K562 (cell line): ENCODE data around the gene ZNF668. TPM values are rescaled to one million over a fixed set of nuclear protein-coding genes. Genes with fewer than 3 reads are reported as not detected.

Experiments used
- ATAC-seq: fragments of 200-7000 bp; cut with Tn5 transposase; 3 replicates; pipeline ENCODE4 v1.9.1; 2020; ENCODE audit warnings: moderate library complexity
- BruUV-seq: library from RNA; stranded (reverse); fragments of 400-500 nt; replicated peaks from 2 replicates; lab custom pipeline; 2021; lab: Mats Ljungman, UMichigan
- CTCF ChIA-PET: fragments of 300-600 bp; formaldehyde crosslinking; extraction: SDS; loops from one replicate; lab custom pipeline; 2021; ENCODE audit warnings: low intra/inter-chr PET ratio; lab: Yijun Ruan, JAX
- POLR2A ChIA-PET: fragments of 300-600, 350-650 bp; sonication (Branson Sonifier 250); formaldehyde crosslinking; extraction: SDS; loops from one replicate; lab custom pipeline; 2021; ENCODE audit warnings: antibody characterized with exemption, inconsistent platforms; lab: Yijun Ruan, JAX
- DNase-seq, 4 experiments: peaks; one replicate each; pipeline versions ENCODE4 v3.0.0 to v3.0.0-alpha.2; 2011 to 2018; ENCODE audit warnings: low spot score in 3 of 4, mixed read lengths in 3 of 4; ENCODE audit errors: extremely low read depth in 1 of 4
- FAIRE-seq: peaks from 2 replicates; lab custom pipeline; 2011; peaks lifted over from hg19 to GRCh38; lab: Jason Lieb, UNC
- H2AFZ ChIP-seq: 2 replicates; pipeline ENCODE4 v1.6.0; 2011; ENCODE audit warnings: low read depth, low read length, control low read depth, inconsistent platforms
- H3K27ac ChIP-seq: fragments of 200-600 bp; 3 replicates; pipeline ENCODE4 v1.8.0; 2011; ENCODE audit warnings: low read depth, mild to moderate bottlenecking, control low read depth, inconsistent platforms, low read length, moderate library complexity, mixed read lengths; ENCODE audit errors: extremely low read depth
- H3K27me3 ChIP-seq, 2 experiments: fragments of 300-600 bp in 1 of 2; 2 replicates in 1 of 2; 3 replicates in 1 of 2; pipeline versions ENCODE4 v1.6.0 to v1.8.0; 2011; ENCODE audit warnings: inconsistent platforms in 2 of 2, low read length in 2 of 2, mild to moderate bottlenecking in 1 of 2, mixed read lengths in 1 of 2, moderate library complexity in 1 of 2; ENCODE audit not compliant: control insufficient read depth in 2 of 2, insufficient read depth in 2 of 2
- H3K36me3 ChIP-seq: fragments of 300-600 bp; 3 replicates; pipeline ENCODE4 v1.8.0; 2011; ENCODE audit warnings: mild to moderate bottlenecking, low read length, inconsistent platforms; ENCODE audit not compliant: control insufficient read depth, insufficient read depth
- H3K4me1 ChIP-seq, 2 experiments: fragments of 200-600 bp in 1 of 2; replicated peaks in 1 of 2; 2 replicates in 1 of 2; 3 replicates in 1 of 2; pipeline versions ENCODE4 v1.5.1 to v1.8.0; 2011; ENCODE audit warnings: inconsistent platforms in 2 of 2, low read length in 2 of 2, mild to moderate bottlenecking in 1 of 2, mixed read lengths in 1 of 2, moderate library complexity in 1 of 2; ENCODE audit not compliant: control insufficient read depth in 2 of 2, insufficient read depth in 2 of 2
- H3K4me2 ChIP-seq: 2 replicates; pipeline ENCODE4 v1.6.1; 2011; ENCODE audit warnings: low read length, control low read depth, inconsistent platforms, mixed read lengths; ENCODE audit not compliant: insufficient read depth
- H3K4me3 ChIP-seq: fragments of 200-600 bp; sonication (generic), shearing (Covaris generic); 2 replicates; pipeline ENCODE4 v1.5.1; 2016; ENCODE audit warnings: control low read depth, inconsistent platforms
- H3K79me2 ChIP-seq: fragments of 200-600 bp; 3 replicates; pipeline ENCODE4 v1.8.0; 2011; ENCODE audit warnings: low read length, inconsistent platforms; ENCODE audit not compliant: control insufficient read depth, insufficient read depth
- H3K9ac ChIP-seq, 2 experiments: 2 replicates each; pipeline versions ENCODE4 v1.6.0 to v1.6.1; 2011; ENCODE audit warnings: low read depth in 2 of 2, low read length in 2 of 2, control low read depth in 1 of 2, inconsistent platforms in 1 of 2, mild to moderate bottlenecking in 1 of 2, mixed read lengths in 1 of 2; ENCODE audit not compliant: insufficient read depth in 1 of 2
- H3K9me1 ChIP-seq: one replicate; pipeline ENCODE4 v1.6.0; 2011; ENCODE audit warnings: inconsistent platforms, mild to moderate bottlenecking, low read length, moderate library complexity; ENCODE audit not compliant: control insufficient read depth, insufficient read depth
- H3K9me3 ChIP-seq: replicated peaks from 2 replicates; pipeline ENCODE4 v1.5.1; 2011; ENCODE audit warnings: low read depth, low read length, inconsistent platforms; ENCODE audit not compliant: control insufficient read depth, insufficient read depth
- H4K20me1 ChIP-seq: replicated peaks from 2 replicates; pipeline ENCODE4 v1.6.1; 2011; ENCODE audit warnings: low read length, inconsistent platforms, mixed read lengths; ENCODE audit not compliant: control insufficient read depth, insufficient read depth
- EGR1 ChIP-seq: fragments of 450-650 bp; conservative IDR thresholded peaks from 2 replicates; pipeline ENCODE4 v1.6.1; 2017; ENCODE audit warnings: mild to moderate bottlenecking
- GTF2F1 ChIP-seq: IDR thresholded peaks from 2 replicates; pipeline ENCODE4 v1.6.1; 2011; ENCODE audit warnings: low read depth, low read length, improper control_type of control experiment
- XRCC5 ChIP-seq: fragments of 200-400 bp; formaldehyde crosslinking; IDR thresholded peaks from 2 replicates; pipeline ENCODE4 v1.6.1; 2017; ENCODE audit warnings: low read depth, mild to moderate bottlenecking, low read length
- WGBS: fragments of 100-300 bp; shearing (Covaris generic); methylation state at CpG from one replicate; pipeline ENCODE4 v1.1.6; 2016; ENCODE audit warnings: low coverage, mixed read lengths; ENCODE audit not compliant: insufficient coverage; ENCODE audit errors: missing lambda C conversion rate; 5-methylcytosine and 5-hydroxymethylcytosine counted together
- in situ Hi-C: fragments of 300-500 bp; cut with MboI; formaldehyde crosslinking; loops from 4 replicates; pipeline ENCODE4 v1.15.0; 2018; ENCODE audit warnings: inconsistent platforms, mixed read lengths
- intact Hi-C: fragments of 100-400 bp; cut with micrococcal nuclease; formaldehyde crosslinking; loops from 2 replicates; pipeline ENCODE4 v1.14.2; 2022
- polyA plus RNA-seq, 8 experiments: library from polyadenylated mRNA; depleted of rRNA in 4 of 8; stranded (reverse) in 5 of 8; unstranded in 3 of 8; fragments of >200 nt; fragmentation: Nextera tagmentation in 2 of 8; fragmentation: Illumina TruSeq in 1 of 8; extraction: Ambion mirVana in 2 of 8; extraction: Trizol in 1 of 8; gene quantifications; 2 replicates each; pipeline versions ENCODE4 v1.2.1 to v1.2.3, GENCODE V29; 2011 to 2014; ENCODE audit warnings: inconsistent platforms in 1 of 8, missing spikeins in 1 of 8
- total RNA-seq, 7 experiments: library from RNA; depleted of rRNA in 6 of 7; stranded (reverse); fragments of >200 nt in 6 of 7; fragmentation: Illumina TruSeq in 2 of 7; extraction: Trizol in 2 of 7; gene quantifications; 2 replicates each; pipeline versions ENCODE4 v1.2.1 to v1.2.3, GENCODE V29; 2011 to 2021; ENCODE audit warnings: low replicate concordance in 1 of 7
- TF ChIP-seq, protein P1 (sequence below): fragments of 450-650 bp; formaldehyde crosslinking; IDR thresholded peaks from 2 replicates; pipeline ENCODE4 v1.4.0; 2020; ENCODE audit warnings: mild to moderate bottlenecking, moderate library complexity

ZNF668 gene
- total and polyA plus RNA-seq, 9 of the 15 experiments (the other 6 are each of a cell fraction or from before 2014, with no cell fraction given): 0.04 to 15.3 (median 3.8) TPM; not detected in 1

DNA sequence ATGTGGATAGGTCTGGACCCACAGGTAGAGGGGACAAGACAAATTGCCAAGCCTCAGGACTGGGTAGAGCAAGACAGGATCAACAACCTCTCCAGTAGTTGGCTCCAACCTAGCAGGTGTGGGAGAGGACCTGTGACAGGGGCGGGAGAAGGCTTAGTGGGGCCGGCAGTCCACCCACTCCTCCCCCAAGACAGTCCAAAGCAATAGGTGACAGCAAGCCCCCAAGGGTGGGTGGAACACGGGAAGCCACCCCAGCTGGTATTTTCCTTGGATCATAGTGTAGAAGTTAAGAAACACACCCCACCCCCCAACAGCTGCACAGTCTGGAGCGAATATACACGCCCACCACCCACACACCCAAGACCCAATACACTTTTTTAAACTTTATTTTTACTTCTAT lies 44.8 kb downstream of the ZNF668 start:
- H2AFZ ChIP-seq: no peak overlapping the region
- FAIRE-seq: no peak
- CTCF ChIA-PET: no interaction called here
- peaks cover 5% of the 10 kb centered on the region for H3K9me1 ChIP-seq
- peaks cover 15% of the 10 kb centered on the region for H3K79me2 ChIP-seq
- no peaks in the 10 kb centered on the region; the same call in 1 of the 2 replicates for H3K9me3 ChIP-seq
- intact Hi-C loops: no loop called here
- H3K9ac ChIP-seq: peak overlapping the region in 1 of 2 experiments; percentile 59; a peak in 1 of 4 replicates
- no peak for TF ChIP-seq GTF2F1
- peak; percentile 50 for TF ChIP-seq EGR1
- no peak for TF ChIP-seq XRCC5
- TF ChIP-seq, protein P1, sequence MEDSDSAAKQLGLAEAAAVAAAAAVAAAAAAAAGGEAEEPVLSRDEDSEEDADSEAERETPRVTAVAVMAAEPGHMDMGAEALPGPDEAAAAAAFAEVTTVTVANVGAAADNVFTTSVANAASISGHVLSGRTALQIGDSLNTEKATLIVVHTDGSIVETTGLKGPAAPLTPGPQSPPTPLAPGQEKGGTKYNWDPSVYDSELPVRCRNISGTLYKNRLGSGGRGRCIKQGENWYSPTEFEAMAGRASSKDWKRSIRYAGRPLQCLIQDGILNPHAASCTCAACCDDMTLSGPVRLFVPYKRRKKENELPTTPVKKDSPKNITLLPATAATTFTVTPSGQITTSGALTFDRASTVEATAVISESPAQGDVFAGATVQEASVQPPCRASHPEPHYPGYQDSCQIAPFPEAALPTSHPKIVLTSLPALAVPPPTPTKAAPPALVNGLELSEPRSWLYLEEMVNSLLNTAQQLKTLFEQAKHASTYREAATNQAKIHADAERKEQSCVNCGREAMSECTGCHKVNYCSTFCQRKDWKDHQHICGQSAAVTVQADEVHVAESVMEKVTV (CRISPR knock-in tag): no peak
- TF ChIP-seq, all 486 proteins: peak for 1
- in situ Hi-C loops: no loop called here
- Histone ChIP-seq H4K20me1 (peaks cover 2% of the 10 kb centered on the region), H3K27me3 (no peaks in the 10 kb centered on the region), H3K27ac (no peak overlapping the region), H3K36me3 (peaks cover under 1% of the 10 kb centered on the region; the same call in 1 of the 3 replicates), H3K4me1 (peaks cover 16 to 18% of the 10 kb centered on the region in 2 experiments), H3K4me2 (no peak overlapping the region), H3K4me3 (no peak overlapping the region)
- 30% methylated on average over 5 of the region's 5 CpGs for WGBS
- no peak for ATAC-seq
- no TSS peak for BruUV-seq
- POLR2A ChIA-PET: no interaction called here
- DNase-seq: no peak
